ENCODE data around the gene SMIM41.

SMIM41 gene

GRCh38 chr12:52155048-52155868 lies 75.8 kb downstream of the SMIM41 start:
- no peak overlapping the region for H3K4me3 ChIP-seq (ENCODE audit: control insufficient read depth, low read depth, low read length)
- DNase-seq (ENCODE audit: low read depth), result no peak
- TF ChIP-seq CTCF (IDR thresholded peaks at IDR 0.05; ENCODE audit: control insufficient read depth, insufficient read depth, low read depth, low read length, missing control alignments), result no peak

DNA sequence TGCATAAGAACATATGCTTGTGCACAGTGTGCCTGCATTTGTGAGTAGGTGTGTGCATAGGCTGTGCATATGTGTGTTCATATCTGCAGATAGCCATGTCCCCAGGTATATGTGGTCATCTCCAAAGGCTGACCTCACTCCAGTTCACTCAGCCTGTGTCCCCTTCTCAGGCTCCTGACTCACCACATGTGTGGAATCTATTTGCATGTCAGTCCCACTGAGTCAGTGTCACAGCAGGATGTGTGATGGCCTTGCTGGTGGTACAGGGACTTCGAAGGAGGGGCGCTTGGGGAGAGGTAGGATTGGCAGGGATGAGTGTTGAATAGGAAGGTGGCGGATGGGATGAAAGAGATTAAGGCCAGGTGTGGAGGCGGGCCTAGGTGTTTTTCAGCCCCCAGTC lies 76.8 kb downstream of the SMIM41 start:
- no peak for TF ChIP-seq CTCF (IDR thresholded peaks at IDR 0.05; ENCODE audit: control insufficient read depth, insufficient read depth, low read depth, low read length, missing control alignments)
- no peak for DNase-seq (ENCODE audit: low read depth)
- H3K4me3 ChIP-seq (ENCODE audit: control insufficient read depth, low read depth, low read length), result no peak overlapping the region

DNA sequence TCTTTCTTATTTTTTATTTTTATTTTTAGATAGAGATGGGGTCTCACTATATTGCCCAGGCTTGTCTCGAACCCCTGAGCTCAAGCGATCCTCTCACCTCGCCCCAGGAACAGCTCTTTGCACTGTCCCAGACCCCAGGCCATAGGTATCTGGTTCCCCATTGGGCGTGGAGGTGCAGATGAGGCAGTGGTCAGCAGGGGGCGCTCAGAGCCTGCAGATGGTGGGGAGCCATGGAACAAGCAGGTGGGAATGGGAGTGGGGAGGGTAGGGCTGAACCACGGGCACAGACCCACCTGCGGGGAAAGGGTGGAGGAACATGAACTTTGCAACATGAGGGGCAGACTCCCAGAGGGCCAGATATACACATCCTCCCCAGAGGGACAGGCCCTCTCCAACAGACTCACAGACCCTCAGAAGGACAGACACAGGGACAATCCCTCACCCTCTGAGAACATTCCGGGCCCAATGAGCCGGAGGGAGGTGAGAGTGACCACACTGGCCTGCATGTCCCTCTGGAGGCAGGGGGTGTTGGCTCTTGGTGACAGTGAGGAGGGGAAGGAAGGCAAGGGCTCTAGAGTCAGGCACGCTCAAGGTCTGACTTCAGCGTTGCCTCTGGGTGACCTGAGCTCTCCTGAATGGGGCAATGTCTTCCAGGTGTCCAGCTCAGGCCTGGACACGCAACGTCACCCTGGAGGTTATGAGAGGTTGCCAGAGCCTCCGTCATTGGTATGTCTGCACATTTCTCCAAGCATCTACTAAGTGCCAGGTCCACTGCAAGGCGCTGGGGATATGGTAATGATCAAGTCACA lies 77.5 kb downstream of the SMIM41 start:
- DNase-seq (ENCODE audit: low read depth), result no peak
- TF ChIP-seq CTCF (IDR thresholded peaks at IDR 0.05; ENCODE audit: control insufficient read depth, insufficient read depth, low read depth, low read length, missing control alignments), result peak; percentile 98
- no peak overlapping the region for H3K4me3 ChIP-seq (ENCODE audit: control insufficient read depth, low read depth, low read length)

- no peak overlapping the region for H3K4me3 ChIP-seq (ENCODE audit: control insufficient read depth, low read depth, low read length)
- no peak for TF ChIP-seq CTCF (IDR thresholded peaks at IDR 0.05; ENCODE audit: control insufficient read depth, insufficient read depth, low read depth, low read length, missing control alignments)
- no peak for DNase-seq (ENCODE audit: low read depth)
Measured at GRCh38 chr12:52157566-52158150, 78.2 kb downstream of the SMIM41 start.
